ENCODE measurements around the gene ACVR1C.

ACVR1C gene

GRCh38 chr2:157628477-157629415 lies at the start of gene ACVR1C:
Gene ACVR1C (minus strand): TSS chr2:157628864. CDS start chr2:157628644, 220 bp downstream.
- in situ Hi-C loops (cut with MboI; ENCODE audit: low sequenced_read_pairs) = no loop called here

- in situ Hi-C loops (cut with MboI; ENCODE audit: low sequenced_read_pairs) = no loop called here
These were observed 49.3 kb upstream of the ACVR1C start for GRCh38 chr2:157677941-157678340.

GRCh38 chr2:157672129-157672528 lies 43.5 kb upstream of the ACVR1C start:
- in situ Hi-C loops (cut with MboI; ENCODE audit: low sequenced_read_pairs) = no loop called here

GRCh38 chr2:157662401-157662800 lies 33.7 kb upstream of the ACVR1C start:
- in situ Hi-C loops (cut with MboI; ENCODE audit: low sequenced_read_pairs) = no loop called here

- in situ Hi-C loops (cut with MboI; ENCODE audit: low sequenced_read_pairs) = no loop called here
These were observed 33.1 kb upstream of the ACVR1C start for GRCh38 chr2:157661776-157662175.

GRCh38 chr2:157657858-157658257 lies 29.2 kb upstream of the ACVR1C start:
- in situ Hi-C loops (cut with MboI; ENCODE audit: low sequenced_read_pairs) = no loop called here

- in situ Hi-C loops (cut with MboI; ENCODE audit: low sequenced_read_pairs) = no loop called here
These were observed 28.4 kb upstream of the ACVR1C start for GRCh38 chr2:157657101-157657500.

- in situ Hi-C loops (cut with MboI; ENCODE audit: low sequenced_read_pairs) = no loop called here
These were observed 16.1 kb upstream of the ACVR1C start for GRCh38 chr2:157644776-157645175.

GRCh38 chr2:157631861-157632260 lies 3.2 kb upstream of the ACVR1C start:
- in situ Hi-C loops (cut with MboI; ENCODE audit: low sequenced_read_pairs) = no loop called here

- in situ Hi-C loops (cut with MboI; ENCODE audit: low sequenced_read_pairs) = no loop called here
These were observed 829 bp downstream of the ACVR1C start for GRCh38 chr2:157627594-157628476.

- in situ Hi-C loops (cut with MboI; ENCODE audit: low sequenced_read_pairs) = no loop called here
These were observed 3.4 kb downstream of the ACVR1C start for GRCh38 chr2:157625296-157625695.

GRCh38 chr2:157620956-157621355 lies 7.7 kb downstream of the ACVR1C start:
- in situ Hi-C loops (cut with MboI; ENCODE audit: low sequenced_read_pairs) = no loop called here

GRCh38 chr2:157611726-157612125 lies 16.9 kb downstream of the ACVR1C start:
- in situ Hi-C loops (cut with MboI; ENCODE audit: low sequenced_read_pairs) = no loop called here

- in situ Hi-C loops (cut with MboI; ENCODE audit: low sequenced_read_pairs) = no loop called here
These were observed 17.6 kb downstream of the ACVR1C start for GRCh38 chr2:157611110-157611509.

GRCh38 chr2:157606534-157606933 lies 22.1 kb downstream of the ACVR1C start:
- in situ Hi-C loops (cut with MboI; ENCODE audit: low sequenced_read_pairs) = no loop called here

- in situ Hi-C loops (cut with MboI; ENCODE audit: low sequenced_read_pairs) = no loop called here
These were observed 25.5 kb downstream of the ACVR1C start for GRCh38 chr2:157603198-157603597.

GRCh38 chr2:157601807-157602206 lies 26.9 kb downstream of the ACVR1C start:
- in situ Hi-C loops (cut with MboI; ENCODE audit: low sequenced_read_pairs) = no loop called here

GRCh38 chr2:157596992-157597681 lies 31.5 kb downstream of the ACVR1C start:
- in situ Hi-C loops (cut with MboI; ENCODE audit: low sequenced_read_pairs) = no loop called here

- in situ Hi-C loops (cut with MboI; ENCODE audit: low sequenced_read_pairs) = no loop called here
These were observed 35.3 kb downstream of the ACVR1C start for GRCh38 chr2:157593411-157593810.

GRCh38 chr2:157592948-157593347 lies 35.7 kb downstream of the ACVR1C start:
- in situ Hi-C loops (cut with MboI; ENCODE audit: low sequenced_read_pairs) = no loop called here

- in situ Hi-C loops (cut with MboI; ENCODE audit: low sequenced_read_pairs) = no loop called here
These were observed 36.3 kb downstream of the ACVR1C start for GRCh38 chr2:157592374-157592773.

Data from hTERT RPE-1 (cell line).